GM12864 (cell line): ENCODE measurements around the gene MAFG.

ENCODE experiments used
- DNase-seq: peaks from one replicate; pipeline ENCODE4 v3.0.0-alpha.2; 2011; ENCODE audit warnings: low read depth
- H3K4me3 ChIP-seq: 2 replicates; pipeline ENCODE4 v1.5.1; 2011; ENCODE audit warnings: mild to moderate bottlenecking, low read depth, low read length, control low read depth
- CTCF ChIP-seq: IDR thresholded peaks from 2 replicates; pipeline ENCODE4 v1.5.1; 2011; ENCODE audit warnings: low read depth, mild to moderate bottlenecking, moderate library complexity, low read length, control low read depth, inconsistent platforms; ENCODE audit errors: missing control alignments

Gene MAFG

DNA sequence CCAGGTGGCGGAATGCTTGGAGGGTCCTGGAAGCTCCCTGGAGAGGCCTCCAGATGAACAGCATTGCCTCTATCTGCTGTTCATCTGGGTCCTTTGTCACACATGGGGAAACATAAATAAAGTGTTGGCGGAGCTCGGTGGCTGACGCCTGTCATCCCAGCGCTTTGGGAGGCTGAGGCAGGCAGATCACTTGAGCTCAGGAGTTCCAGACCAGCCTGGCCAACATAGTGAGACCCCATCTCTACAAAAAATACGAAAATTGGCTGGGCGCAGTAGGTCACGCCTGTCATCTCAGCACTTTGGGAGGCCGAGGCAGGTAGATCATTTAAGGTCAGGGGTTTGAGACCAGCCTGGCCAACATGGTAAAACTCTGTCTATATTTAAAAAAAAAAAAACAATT is 17.3 kb upstream of the MAFG start:
- DNase-seq, result no peak
- TF ChIP-seq CTCF, result no peak
- no peak overlapping the region for H3K4me3 ChIP-seq

- no peak for DNase-seq
- no peak for TF ChIP-seq CTCF
- no peak overlapping the region for H3K4me3 ChIP-seq
Measured at GRCh38 chr17:81942167-81942553, 14.6 kb upstream of the MAFG start.

GRCh38 chr17:81941484-81942166 is 14.1 kb upstream of the MAFG start:
- H3K4me3 ChIP-seq, result no peak overlapping the region
- TF ChIP-seq CTCF, result no peak
- DNase-seq, result no peak

DNA sequence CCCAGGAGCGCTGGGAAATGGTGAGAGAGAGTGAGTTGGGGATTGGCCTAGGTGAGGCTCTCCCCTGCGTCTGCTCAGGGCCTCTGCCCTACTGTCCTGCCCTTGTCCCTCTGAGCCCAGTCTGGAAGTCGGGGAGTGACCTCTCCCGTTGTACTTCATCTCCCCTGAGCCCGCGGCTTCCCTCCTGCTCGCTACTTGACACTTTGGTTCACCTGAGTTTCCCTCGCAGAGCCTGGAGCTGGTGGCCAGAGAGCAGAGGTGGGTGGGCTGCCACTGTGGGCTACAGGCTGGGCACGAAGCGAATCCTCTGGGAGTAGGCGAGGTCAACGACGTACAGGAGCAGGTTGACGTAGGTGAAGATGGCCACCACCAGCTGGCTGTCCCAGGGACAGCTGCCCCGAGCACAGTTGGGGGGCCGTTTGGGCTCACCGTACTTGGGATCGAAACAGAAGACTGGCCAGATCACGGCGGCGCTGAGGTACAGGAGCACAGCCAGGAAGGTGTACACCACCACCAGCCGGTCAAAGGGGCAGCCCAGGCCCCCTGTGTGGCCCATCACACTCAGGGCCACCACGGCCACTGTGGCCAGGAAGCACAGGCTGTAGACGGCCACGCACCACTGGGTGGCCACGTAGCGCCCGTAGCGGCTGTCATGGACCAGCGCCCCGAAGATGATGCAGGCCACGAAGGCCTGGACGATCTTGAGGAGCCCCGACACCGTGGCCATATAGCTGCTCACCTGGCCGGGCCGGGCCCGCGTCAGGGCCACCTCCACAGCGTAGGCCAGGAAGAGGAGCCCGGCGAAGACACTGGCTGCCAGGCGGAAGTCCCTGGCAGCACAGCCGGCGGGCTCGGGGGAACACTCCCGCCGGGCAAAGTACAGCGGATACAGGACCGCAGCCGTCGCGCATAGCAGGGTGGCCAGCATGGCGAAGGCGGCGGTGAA is 13.3 kb upstream of the MAFG start:
- TF ChIP-seq CTCF, result no peak
- no peak overlapping the region for H3K4me3 ChIP-seq
- DNase-seq, result no peak

DNA sequence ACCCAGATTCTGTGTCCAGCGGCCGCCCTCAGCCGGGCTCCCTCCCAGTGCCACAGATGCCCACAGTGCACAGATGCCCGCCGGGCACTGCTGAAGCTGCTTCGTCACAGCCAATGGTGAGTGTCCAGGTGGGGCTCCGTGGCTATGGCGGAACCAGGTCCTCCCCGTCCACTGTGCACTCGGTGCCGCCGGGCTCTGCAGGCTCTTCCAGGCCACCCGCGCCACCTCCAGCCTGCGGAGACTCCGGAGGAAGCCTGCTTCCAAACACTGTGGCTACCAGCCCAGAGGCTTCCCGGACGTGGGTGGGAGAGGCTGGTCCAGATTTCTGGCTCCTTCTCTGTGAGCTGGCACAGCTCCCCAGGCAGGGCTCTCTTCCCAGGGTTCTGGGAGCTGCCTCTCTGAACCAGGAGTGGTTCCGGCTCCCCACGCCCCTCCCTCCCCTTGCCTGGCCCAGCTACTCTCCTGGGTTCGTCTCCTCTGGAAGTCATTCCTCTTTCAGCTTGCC is 12.4 kb upstream of the MAFG start:
- DNase-seq, result no peak
- no peak for TF ChIP-seq CTCF

GRCh38 chr17:81939218-81939617 is 11.7 kb upstream of the MAFG start:
- no peak for TF ChIP-seq CTCF
- H3K4me3 ChIP-seq, result no peak overlapping the region
- no peak for DNase-seq

More for the DNA sequence above, 12.4 kb upstream of the MAFG start:
- no peak overlapping the region for H3K4me3 ChIP-seq

GRCh38 chr17:81935709-81936084 is 8.2 kb upstream of the MAFG start:
- TF ChIP-seq CTCF, result no peak
- no peak overlapping the region; the same call in none of the 2 replicates for H3K4me3 ChIP-seq
- no peak for DNase-seq
